Endothelial cell of umbilical vein (primary cell): ENCODE data around the gene BCL10.

Experiments
- EZH2 ChIP-seq: IDR thresholded peaks from 2 replicates; pipeline ENCODE4 v1.6.1; 2012; ENCODE audit warnings: borderline replicate concordance, low read depth, mild to moderate bottlenecking, moderate library complexity, low read length, inconsistent platforms; ENCODE audit not compliant: severe bottlenecking
- JUN ChIP-seq: IDR thresholded peaks from 2 replicates; pipeline ENCODE4 v1.6.1; 2011; ENCODE audit warnings: borderline replicate concordance, low read depth; ENCODE audit not compliant: insufficient read length, insufficient read depth
- MYC ChIP-seq: IDR thresholded peaks from one replicate; pipeline ENCODE4 v1.6.1; 2011; ENCODE audit warnings: mild to moderate bottlenecking, low read depth, low read length
- POLR2A ChIP-seq: IDR thresholded peaks from 2 replicates; pipeline ENCODE4 v1.6.1; 2012; ENCODE audit warnings: low read depth, mild to moderate bottlenecking, control low read depth, low read length
- POLR2AphosphoS5 ChIP-seq: IDR thresholded peaks from 2 replicates; pipeline ENCODE4 v1.6.1; 2012; ENCODE audit warnings: low read depth, mild to moderate bottlenecking, control low read depth, low read length, moderate library complexity; ENCODE audit not compliant: insufficient read depth
- TF ChIP-seq, protein P1 (sequence below), 2 donors: IDR thresholded peaks; 1 replicate in 1 of 2; 2 replicates in 1 of 2; pipeline ENCODE4 v1.5.1; 2011; ENCODE audit warnings: low read length in 2 of 2, mild to moderate bottlenecking in 2 of 2, moderate library complexity in 2 of 2, control low read depth in 1 of 2, inconsistent platforms in 1 of 2, low read depth in 1 of 2; ENCODE audit not compliant: insufficient read depth in 1 of 2; ENCODE audit errors: extremely low read depth in 1 of 2
- TF ChIP-seq, protein P2 (sequence below): IDR thresholded peaks from 2 replicates; pipeline ENCODE4 v1.6.1; 2011; ENCODE audit not compliant: insufficient read depth, insufficient read length

DNA sequence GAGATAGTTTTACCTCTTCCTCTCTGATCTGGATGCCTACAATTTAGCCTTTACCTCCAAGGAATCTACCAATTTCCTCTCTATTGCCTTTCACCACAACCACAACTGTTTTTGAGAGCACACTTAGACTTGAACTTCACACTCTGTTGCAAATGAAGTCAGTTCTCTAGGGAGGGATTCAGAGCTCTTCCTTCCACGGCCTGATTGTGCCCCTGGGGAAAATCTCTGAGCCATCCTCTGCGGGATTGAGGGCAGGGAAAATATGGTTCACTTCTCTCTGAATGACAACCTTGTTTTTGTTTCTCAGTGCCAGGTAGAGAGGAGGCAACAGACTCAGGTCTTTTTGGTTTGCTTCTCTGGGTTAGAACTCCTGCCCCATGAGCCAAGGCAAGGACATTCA, 35.4 kb upstream of the BCL10 start:
- TF ChIP-seq, protein P1, sequence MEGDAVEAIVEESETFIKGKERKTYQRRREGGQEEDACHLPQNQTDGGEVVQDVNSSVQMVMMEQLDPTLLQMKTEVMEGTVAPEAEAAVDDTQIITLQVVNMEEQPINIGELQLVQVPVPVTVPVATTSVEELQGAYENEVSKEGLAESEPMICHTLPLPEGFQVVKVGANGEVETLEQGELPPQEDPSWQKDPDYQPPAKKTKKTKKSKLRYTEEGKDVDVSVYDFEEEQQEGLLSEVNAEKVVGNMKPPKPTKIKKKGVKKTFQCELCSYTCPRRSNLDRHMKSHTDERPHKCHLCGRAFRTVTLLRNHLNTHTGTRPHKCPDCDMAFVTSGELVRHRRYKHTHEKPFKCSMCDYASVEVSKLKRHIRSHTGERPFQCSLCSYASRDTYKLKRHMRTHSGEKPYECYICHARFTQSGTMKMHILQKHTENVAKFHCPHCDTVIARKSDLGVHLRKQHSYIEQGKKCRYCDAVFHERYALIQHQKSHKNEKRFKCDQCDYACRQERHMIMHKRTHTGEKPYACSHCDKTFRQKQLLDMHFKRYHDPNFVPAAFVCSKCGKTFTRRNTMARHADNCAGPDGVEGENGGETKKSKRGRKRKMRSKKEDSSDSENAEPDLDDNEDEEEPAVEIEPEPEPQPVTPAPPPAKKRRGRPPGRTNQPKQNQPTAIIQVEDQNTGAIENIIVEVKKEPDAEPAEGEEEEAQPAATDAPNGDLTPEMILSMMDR (IDR thresholded peaks at IDR 0.05; ENCODE audit: extremely low read depth in 1 of 2, insufficient read depth in 1 of 2, low read depth in 1 of 2, low read length in 2 of 2) = no peak
- TF ChIP-seq, protein P2, sequence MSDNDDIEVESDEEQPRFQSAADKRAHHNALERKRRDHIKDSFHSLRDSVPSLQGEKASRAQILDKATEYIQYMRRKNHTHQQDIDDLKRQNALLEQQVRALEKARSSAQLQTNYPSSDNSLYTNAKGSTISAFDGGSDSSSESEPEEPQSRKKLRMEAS = no peak
- TF ChIP-seq EZH2 (no peak), MYC (no peak), POLR2AphosphoS5 (no peak), JUN (no peak), POLR2A (no peak)
